Endothelial cell of umbilical vein (primary cell): ENCODE data around the gene BCL2L13.

Experiments
- CTCF ChIP-seq, 2 donors: IDR thresholded peaks; 1 replicate in 1 of 2; 2 replicates in 1 of 2; pipeline ENCODE4 v1.5.1; 2011; ENCODE audit warnings: low read length in 2 of 2, mild to moderate bottlenecking in 2 of 2, moderate library complexity in 2 of 2, control low read depth in 1 of 2, inconsistent platforms in 1 of 2, low read depth in 1 of 2; ENCODE audit not compliant: insufficient read depth in 1 of 2; ENCODE audit errors: extremely low read depth in 1 of 2
- EZH2 ChIP-seq: IDR thresholded peaks from 2 replicates; pipeline ENCODE4 v1.6.1; 2012; ENCODE audit warnings: borderline replicate concordance, low read depth, mild to moderate bottlenecking, moderate library complexity, low read length, inconsistent platforms; ENCODE audit not compliant: severe bottlenecking
- FOS ChIP-seq: IDR thresholded peaks from 2 replicates; pipeline ENCODE4 v1.6.1; 2011; ENCODE audit warnings: mild to moderate bottlenecking, low read length, moderate library complexity, borderline replicate concordance; ENCODE audit not compliant: insufficient read depth
- GATA2 ChIP-seq: IDR thresholded peaks from 2 replicates; pipeline ENCODE4 v1.7.0; 2011; ENCODE audit warnings: low read depth, mild to moderate bottlenecking, moderate library complexity, mixed read lengths, low read length; ENCODE audit not compliant: insufficient read length, insufficient read depth
- JUN ChIP-seq: IDR thresholded peaks from 2 replicates; pipeline ENCODE4 v1.6.1; 2011; ENCODE audit warnings: borderline replicate concordance, low read depth; ENCODE audit not compliant: insufficient read length, insufficient read depth
- MAX ChIP-seq: IDR thresholded peaks from 2 replicates; pipeline ENCODE4 v1.6.1; 2011; ENCODE audit not compliant: insufficient read depth, insufficient read length
- MYC ChIP-seq: IDR thresholded peaks from one replicate; pipeline ENCODE4 v1.6.1; 2011; ENCODE audit warnings: mild to moderate bottlenecking, low read depth, low read length
- POLR2A ChIP-seq: IDR thresholded peaks from 2 replicates; pipeline ENCODE4 v1.6.1; 2012; ENCODE audit warnings: low read depth, mild to moderate bottlenecking, control low read depth, low read length
- POLR2AphosphoS5 ChIP-seq: IDR thresholded peaks from 2 replicates; pipeline ENCODE4 v1.6.1; 2012; ENCODE audit warnings: low read depth, mild to moderate bottlenecking, control low read depth, low read length, moderate library complexity; ENCODE audit not compliant: insufficient read depth

- no peak for TF ChIP-seq CTCF (IDR thresholded peaks at IDR 0.05; ENCODE audit: extremely low read depth in 1 of 2, insufficient read depth in 1 of 2, low read depth in 1 of 2, low read length in 2 of 2)
- no peak for TF ChIP-seq POLR2A
- TF ChIP-seq EZH2 = no peak
- TF ChIP-seq MAX = no peak
- TF ChIP-seq JUN = no peak
- TF ChIP-seq POLR2AphosphoS5 = no peak
- no peak for TF ChIP-seq MYC
- no peak for TF ChIP-seq GATA2
- TF ChIP-seq FOS = no peak
Measured at GRCh38 chr22:17672417-17672991, 33.9 kb downstream of the BCL2L13 start.
